Tibial nerve (tissue), 4 donors: Measurements from ENCODE around the gene ERVFRD-1. TPM values are rescaled to one million over a fixed set of nuclear protein-coding genes. Genes with fewer than 3 reads are reported as not detected.

Experiments
- DNase-seq, 2 donors: peaks; one replicate each; pipeline ENCODE4 v3.0.0-alpha.2; 2019; ENCODE audit warnings: low spot score in 2 of 2
- H3K27ac ChIP-seq, 4 donors: fragments of 200-600 bp; sonication (generic) in 3 of 4; one replicate each; pipeline ENCODE4 v1.5.1; 2017 to 2019; ENCODE audit warnings: mild to moderate bottlenecking in 1 of 4
- H3K27me3 ChIP-seq, 2 donors: fragments of 200-600 bp; sonication (generic) in 1 of 2; one replicate each; pipeline versions ENCODE4 v1.5.1 to v1.6.0; 2017 to 2019
- H3K36me3 ChIP-seq, 3 donors: fragments of 200-600 bp; sonication (generic); one replicate each; pipeline ENCODE4 v1.5.1; 2018 to 2019
- H3K4me1 ChIP-seq, 4 donors: fragments of 200-600 bp; sonication (generic) in 3 of 4; one replicate each; pipeline ENCODE4 v1.5.1; 2017 to 2019
- H3K4me3 ChIP-seq, 4 donors: fragments of 200-600 bp; sonication (generic) in 3 of 4; one replicate each; pipeline ENCODE4 v1.5.1; 2017 to 2019; ENCODE audit warnings: mild to moderate bottlenecking in 1 of 4, moderate library complexity in 1 of 4
- H3K9me3 ChIP-seq, 4 donors: fragments of 200-600 bp; sonication (generic) in 3 of 4; one replicate each; pipeline ENCODE4 v1.5.1; 2017 to 2019
- CTCF ChIP-seq, 5 experiments: fragments of 200-600 bp in 3 of 5; fragments of 450-650 bp in 2 of 5; sonication (generic) in 3 of 5; IDR thresholded peaks; one replicate each; pipeline ENCODE4 v1.5.1; 2016 to 2019; ENCODE audit warnings: antibody characterized with exemption in 5 of 5, mild to moderate bottlenecking in 3 of 5, moderate library complexity in 2 of 5
- EP300 ChIP-seq, 2 donors: sonication (generic); formaldehyde crosslinking; IDR thresholded peaks; one replicate each; pipeline ENCODE4 v1.6.1; 2017; ENCODE audit warnings: antibody characterized with exemption in 2 of 2, mild to moderate bottlenecking in 1 of 2
- POLR2A ChIP-seq, 2 donors: fragments of 450-650 bp; IDR thresholded peaks; one replicate each; pipeline ENCODE4 v1.6.1; 2017; ENCODE audit warnings: antibody characterized with exemption in 2 of 2, mild to moderate bottlenecking in 2 of 2, moderate library complexity in 2 of 2
- WGBS, 2 donors: methylation state at CpG; one replicate each; pipeline ENCODE4 v1.1.5; 2018; 5-methylcytosine and 5-hydroxymethylcytosine counted together
- total RNA-seq, 4 donors: library from RNA; depleted of rRNA; stranded (reverse); fragments of >200 nt; gene quantifications; one replicate each; pipeline ENCODE4 v1.1.0, GENCODE V29; 2016

ERVFRD-1 gene
- total RNA-seq, 4 donors from 2014 or later: 0.22 to 0.42 TPM; not detected in 2

- peaks cover 0 to 10% (median 0%) of the 10 kb centered on the region in 3 donors for H3K36me3 ChIP-seq
- TF ChIP-seq CTCF (IDR thresholded peaks at IDR 0.05): no peak
- TF ChIP-seq POLR2A (IDR thresholded peaks at IDR 0.05): no peak
- TF ChIP-seq EP300 (IDR thresholded peaks at IDR 0.05): no peak
- no peaks in the 10 kb centered on the region for H3K9me3 ChIP-seq
- WGBS, 2 donors: 90% methylated on average over 2 of the region's 2 CpGs
- H3K4me3 ChIP-seq: no peak overlapping the region
- H3K27ac ChIP-seq: no peak overlapping the region
- no peaks in the 10 kb centered on the region for H3K27me3 ChIP-seq
- no peak for DNase-seq
- peaks cover 0 to 5% (median 0%) of the 10 kb centered on the region in 4 donors for H3K4me1 ChIP-seq
Measured at GRCh38 chr6:11128608-11129007, 17.1 kb upstream of the ERVFRD-1 start.

GRCh38 chr6:11126876-11127275 is 15.4 kb upstream of the ERVFRD-1 start:
- TF ChIP-seq EP300 (IDR thresholded peaks at IDR 0.05): no peak
- TF ChIP-seq POLR2A (IDR thresholded peaks at IDR 0.05): no peak
- no peak for TF ChIP-seq CTCF (IDR thresholded peaks at IDR 0.05)
- Histone ChIP-seq H3K9me3 (no peaks in the 10 kb centered on the region), H3K4me1 (peaks cover 0 to 19% (median 7%) of the 10 kb centered on the region in 4 donors), H3K36me3 (peaks cover 0 to 10% (median 0%) of the 10 kb centered on the region in 3 donors), H3K27ac (no peak overlapping the region), H3K4me3 (no peak overlapping the region), H3K27me3 (no peaks in the 10 kb centered on the region)
- 81% methylated on average over 2 of the region's 2 CpGs; no CpG with 5 or more reads in 1 of the 2 donors for WGBS, 2 donors
- no peak for DNase-seq

- WGBS, 2 donors: 75 to 80% methylated on average over 2 of the region's 2 CpGs
- Histone ChIP-seq H3K4me1 (peaks cover 0 to 37% (median 15%) of the 10 kb centered on the region in 4 donors), H3K27ac (no peak overlapping the region), H3K27me3 (no peaks in the 10 kb centered on the region), H3K36me3 (peaks cover 0 to 10% (median 0%) of the 10 kb centered on the region in 3 donors), H3K9me3 (no peaks in the 10 kb centered on the region), H3K4me3 (no peak overlapping the region)
- TF ChIP-seq EP300 (IDR thresholded peaks at IDR 0.05) (no peak), CTCF (IDR thresholded peaks at IDR 0.05) (no peak), POLR2A (IDR thresholded peaks at IDR 0.05) (no peak)
- DNase-seq: no peak
Measured at GRCh38 chr6:11123978-11124377, 12.5 kb upstream of the ERVFRD-1 start.

- no peaks in the 10 kb centered on the region for H3K27me3 ChIP-seq
- DNase-seq: no peak
- no peak overlapping the region for H3K27ac ChIP-seq
- 53 to 70% methylated on average over 1 of the region's 1 CpG for WGBS, 2 donors
- H3K9me3 ChIP-seq: no peaks in the 10 kb centered on the region
- H3K4me1 ChIP-seq: peaks cover 0 to 37% (median 15%) of the 10 kb centered on the region in 4 donors
- peaks cover 0 to 3% (median 0%) of the 10 kb centered on the region in 3 donors for H3K36me3 ChIP-seq
- H3K4me3 ChIP-seq: no peak overlapping the region
- no peak for TF ChIP-seq CTCF (IDR thresholded peaks at IDR 0.05)
- no peak for TF ChIP-seq POLR2A (IDR thresholded peaks at IDR 0.05)
- TF ChIP-seq EP300 (IDR thresholded peaks at IDR 0.05): no peak
Measured at GRCh38 chr6:11122380-11122779, 10.9 kb upstream of the ERVFRD-1 start.

GRCh38 chr6:11121851-11122250 is 10.3 kb upstream of the ERVFRD-1 start:
- H3K4me1 ChIP-seq: peaks cover 0 to 37% (median 15%) of the 10 kb centered on the region in 4 donors
- no peak for TF ChIP-seq EP300 (IDR thresholded peaks at IDR 0.05)
- no peaks in the 10 kb centered on the region for H3K27me3 ChIP-seq
- WGBS, 2 donors: 37 to 50% methylated on average over 2 of the region's 2 CpGs
- H3K9me3 ChIP-seq: no peaks in the 10 kb centered on the region
- no peak overlapping the region for H3K27ac ChIP-seq
- no peak for DNase-seq
- H3K36me3 ChIP-seq: no peaks in the 10 kb centered on the region
- H3K4me3 ChIP-seq: no peak overlapping the region
